Coronary artery (tissue), 2 donors: ENCODE results near the gene FAM47A.

Experiments
- DNase-seq: peaks from one replicate; pipeline ENCODE4 v3.0.0-alpha.2; 2017; ENCODE audit warnings: low spot score
- H3K27ac ChIP-seq, 2 donors: fragments of 200-600 bp; sonication (generic); one replicate each; pipeline ENCODE4 v1.5.1; 2016 to 2019
- H3K4me3 ChIP-seq: fragments of 200-600 bp; sonication (generic); 2 replicates; pipeline ENCODE4 v1.5.1; 2016; ENCODE audit warnings: mild to moderate bottlenecking, moderate library complexity
- CTCF ChIP-seq: fragments of 200-600 bp; sonication (generic); IDR thresholded peaks from one replicate; pipeline ENCODE4 v1.5.1; 2019; ENCODE audit warnings: antibody characterized with exemption

Gene FAM47A

DNA sequence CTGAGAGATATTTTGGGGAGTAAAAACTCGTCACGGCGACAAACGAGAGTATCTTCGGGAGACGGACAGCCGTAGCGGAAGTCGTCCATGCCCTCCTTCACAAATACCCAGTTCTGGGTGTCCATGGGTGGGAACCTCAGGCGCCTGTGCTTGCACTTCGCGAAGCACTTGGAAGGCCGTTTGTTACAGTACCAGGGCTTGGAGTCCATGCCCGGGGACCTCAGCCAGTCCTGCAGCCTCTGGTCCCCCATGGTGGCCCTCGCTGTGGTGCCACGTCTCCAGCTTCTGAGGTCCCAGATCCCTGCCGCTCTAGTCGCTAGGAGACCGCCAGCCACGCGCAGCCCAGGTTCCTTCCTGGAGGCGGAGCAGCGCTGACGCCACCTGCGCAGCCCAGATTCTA, at the start of gene FAM47A:
FAM47A (minus strand) TSS at position 287 of the 400 bp plus-strand sequence; CDS start at position 251, 36 bp downstream.
- Histone ChIP-seq H3K4me3 (no peak within 1 kb of the TSS), H3K27ac (no peak within 1 kb of the TSS)
- TF ChIP-seq CTCF, result no peak
- no peak for DNase-seq

GRCh38 chrX:34147345-34147744, 15.2 kb upstream of the FAM47A start:
- Histone ChIP-seq H3K4me3 (no peak overlapping the region), H3K27ac (no peak overlapping the region)
- no peak for DNase-seq
- no peak for TF ChIP-seq CTCF

DNA sequence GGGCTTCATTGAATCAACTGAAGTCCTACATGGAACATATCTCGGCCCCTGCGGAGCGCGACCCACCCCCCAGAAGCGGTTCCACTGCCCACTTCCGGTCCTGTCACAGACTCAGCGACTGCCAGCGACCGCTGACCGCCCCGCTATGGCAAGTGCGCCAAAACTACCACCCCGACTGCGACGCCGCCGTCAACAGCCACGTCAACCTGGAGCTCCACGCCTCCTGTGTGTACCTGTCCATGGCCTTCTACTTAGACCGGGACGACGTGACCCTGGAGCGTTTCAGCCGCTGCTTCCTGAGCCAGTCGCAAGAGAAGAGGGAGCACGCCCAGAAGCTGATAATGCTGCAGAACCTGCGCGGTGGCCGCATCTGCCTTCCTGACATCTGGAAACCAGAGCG, 14.8 kb upstream of the FAM47A start:
- no peak for TF ChIP-seq CTCF
- Histone ChIP-seq H3K4me3 (no peak overlapping the region), H3K27ac (no peak overlapping the region)
- no peak for DNase-seq

GRCh38 chrX:34144246-34144645, 12.1 kb upstream of the FAM47A start:
- Histone ChIP-seq H3K4me3 (no peak overlapping the region), H3K27ac (no peak overlapping the region)
- TF ChIP-seq CTCF, result no peak
- DNase-seq, result no peak

DNA sequence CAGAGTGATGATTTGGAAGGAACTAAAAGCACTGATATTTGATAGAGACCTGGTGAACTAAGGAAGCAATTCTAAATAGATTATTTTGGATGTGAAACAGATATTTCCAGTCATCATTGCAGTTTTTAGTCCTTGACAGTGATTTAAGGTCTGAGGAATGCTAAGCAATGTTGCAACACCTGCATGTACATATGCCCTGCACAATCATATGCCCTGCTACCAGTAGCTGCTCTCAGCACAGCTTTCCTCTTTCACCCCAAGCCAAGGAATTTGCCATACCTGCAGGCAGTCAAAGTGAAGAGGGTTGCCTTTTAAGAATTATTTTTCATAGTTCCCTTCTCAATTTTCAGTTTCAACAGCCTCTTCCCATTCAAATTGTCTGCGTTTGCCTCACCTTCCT, 8.7 kb upstream of the FAM47A start:
- no peak for DNase-seq

DNA sequence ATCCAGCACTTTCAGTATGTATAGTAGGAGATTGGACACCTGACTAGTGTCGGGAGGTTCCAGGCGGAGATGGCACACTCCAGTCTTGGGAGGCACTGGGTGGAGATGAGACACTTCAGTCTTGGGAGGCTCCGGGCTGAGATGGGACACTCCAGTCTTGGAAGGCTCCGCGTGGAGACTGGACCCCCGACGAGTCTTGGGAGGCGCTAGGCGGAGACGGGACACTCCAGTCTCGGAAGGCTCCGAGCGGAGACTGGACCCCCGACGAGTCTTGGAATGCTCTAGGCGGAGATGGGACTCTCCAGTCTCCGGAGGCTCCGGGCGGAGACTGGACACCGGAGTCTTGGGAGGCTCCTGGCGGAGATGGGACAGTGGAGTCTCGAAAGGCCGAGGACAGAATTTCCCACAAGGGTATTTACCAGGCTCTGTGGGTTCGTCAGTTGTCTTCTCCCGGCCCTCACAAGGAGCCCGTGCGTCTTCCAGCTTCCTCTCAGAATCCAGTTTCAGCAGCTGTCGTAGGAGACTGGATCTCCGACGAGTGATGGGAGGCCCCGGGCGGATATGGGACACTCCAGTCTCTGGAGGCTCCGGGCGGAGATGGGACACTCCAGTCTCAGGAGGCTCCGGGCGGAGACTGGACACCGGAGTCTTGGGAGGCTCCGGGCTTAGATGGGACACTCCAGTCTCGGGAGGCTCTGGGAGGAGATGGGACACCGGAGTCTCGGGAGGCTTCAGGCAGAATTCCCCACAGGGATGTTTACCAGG, 952 bp downstream of the FAM47A start:
- H3K27ac ChIP-seq, result no peak overlapping the region
- TF ChIP-seq CTCF, result no peak
- no peak for DNase-seq
- H3K4me3 ChIP-seq, result no peak overlapping the region

More for the DNA sequence above, 8.7 kb upstream of the FAM47A start:
- Histone ChIP-seq H3K4me3 (no peak overlapping the region), H3K27ac (no peak overlapping the region)
- no peak for TF ChIP-seq CTCF

DNA sequence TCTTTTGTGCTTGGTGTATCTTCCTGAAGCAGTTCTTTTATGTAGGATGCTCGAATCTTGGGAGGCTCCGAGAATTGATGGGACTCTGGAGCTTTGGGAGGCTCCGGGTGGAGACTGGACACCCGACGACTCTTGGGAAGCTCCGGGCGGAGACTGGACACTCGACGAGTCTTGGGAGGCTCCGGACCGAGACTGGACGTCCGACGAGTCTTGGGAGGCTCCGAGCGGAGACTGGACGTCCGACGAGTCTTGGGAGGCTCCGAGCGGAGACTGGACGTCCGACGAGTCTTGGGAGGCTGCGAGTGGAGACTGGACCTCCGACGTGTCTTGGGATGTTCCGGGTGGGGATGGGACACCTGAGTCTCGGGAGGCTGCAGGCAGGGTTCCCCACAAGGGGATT, 1.6 kb downstream of the FAM47A start:
- Histone ChIP-seq H3K4me3 (no peak overlapping the region), H3K27ac (no peak overlapping the region)
- TF ChIP-seq CTCF, result no peak
- no peak for DNase-seq
